C4-2B (cell line): ENCODE measurements around the gene RORB.

Experiments
- H3K27ac ChIP-seq: fragments of 450-650 bp; 2 replicates; pipeline ENCODE4 v1.5.1; 2017
- CTCF ChIP-seq: fragments of 450-650 bp; conservative IDR thresholded peaks from 2 replicates; pipeline ENCODE4 v1.5.1; 2017; ENCODE audit warnings: mild to moderate bottlenecking
- ZFX ChIP-seq: fragments of 450-650 bp; IDR thresholded peaks from 2 replicates; pipeline ENCODE4 v1.6.1; 2017

Gene RORB

DNA sequence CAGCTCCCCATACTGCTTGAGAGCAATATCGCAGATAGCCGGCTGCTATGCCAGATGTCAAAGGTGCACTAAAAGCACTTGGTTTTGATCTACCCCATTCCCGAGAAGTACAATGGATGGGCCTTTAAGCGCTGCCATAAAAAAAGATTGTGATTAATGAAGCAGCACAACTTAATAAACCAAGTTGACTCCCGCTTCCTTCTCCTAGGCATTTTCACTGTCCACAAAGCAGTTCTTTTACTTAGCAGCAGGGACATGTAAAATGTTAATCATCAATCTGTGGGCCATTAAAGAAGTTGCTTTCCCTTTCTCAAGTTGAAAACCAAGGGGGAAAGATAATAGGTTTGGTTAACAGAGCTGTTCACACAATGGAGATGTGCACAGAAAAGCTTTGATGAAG lies 214.2 kb downstream of the RORB start:
- H3K27ac ChIP-seq = no peak overlapping the region
- no peak for TF ChIP-seq CTCF
- no peak for TF ChIP-seq ZFX

DNA sequence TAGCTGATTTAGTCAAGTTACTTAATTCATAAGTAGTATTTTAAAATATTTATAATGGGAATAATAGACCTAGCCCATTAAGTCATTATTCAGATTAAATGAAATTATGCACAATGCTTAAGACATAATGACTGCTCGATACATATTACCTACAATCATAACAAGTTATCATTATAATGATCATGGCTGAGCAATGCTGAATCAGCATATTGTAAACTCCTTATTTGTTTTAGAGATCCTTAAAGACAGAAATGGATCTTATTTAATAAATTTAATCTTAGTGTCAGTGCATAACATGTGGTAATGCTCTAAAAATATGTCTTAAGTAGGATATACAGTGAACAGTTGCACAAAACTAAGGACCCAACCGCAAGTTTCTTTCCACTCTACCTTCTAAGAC lies 221.6 kb downstream of the RORB start:
- TF ChIP-seq CTCF (no peak), ZFX (no peak)
- H3K27ac ChIP-seq = no peak overlapping the region

- no peak overlapping the region for H3K27ac ChIP-seq
- no peak for TF ChIP-seq CTCF
- TF ChIP-seq ZFX = no peak
Measured at GRCh38 chr9:74719306-74719705, 222.2 kb downstream of the RORB start.

GRCh38 chr9:74721696-74722660 lies 224.8 kb downstream of the RORB start:
- H3K27ac ChIP-seq = no peak overlapping the region
- TF ChIP-seq CTCF (no peak), ZFX (no peak)

- no peak overlapping the region for H3K27ac ChIP-seq
Measured at GRCh38 chr9:74724317-74724716, 227.2 kb downstream of the RORB start.

GRCh38 chr9:74726581-74726980 lies 229.4 kb downstream of the RORB start:
- TF ChIP-seq ZFX (no peak), CTCF (no peak)

More at GRCh38 chr9:74724317-74724716, 227.2 kb downstream of the RORB start:
- TF ChIP-seq ZFX (no peak), CTCF (no peak)

DNA sequence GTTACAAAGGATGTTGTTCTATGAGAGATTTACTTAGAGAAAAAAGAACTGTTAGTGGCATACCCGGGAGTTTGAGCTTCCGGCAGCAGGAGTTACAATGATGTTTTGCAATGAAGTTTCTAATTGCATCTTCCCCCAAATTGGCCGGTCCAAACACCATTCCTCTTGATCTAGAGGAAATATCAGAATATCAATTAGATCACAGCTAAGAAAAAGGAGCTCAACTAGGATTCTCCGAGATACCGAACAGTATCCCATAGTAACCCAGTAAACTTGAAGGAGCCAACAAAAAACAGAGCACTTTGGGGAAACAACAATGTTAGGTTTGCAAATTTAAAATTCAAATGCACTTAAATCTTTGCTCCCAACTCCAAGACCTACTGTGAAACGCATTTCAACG lies 231.0 kb downstream of the RORB start:
- no peak overlapping the region for H3K27ac ChIP-seq
- TF ChIP-seq CTCF (no peak), ZFX (no peak)

More at GRCh38 chr9:74726581-74726980, 229.4 kb downstream of the RORB start:
- no peak overlapping the region for H3K27ac ChIP-seq
